HG03064 (cell line): ENCODE data around the gene DNAH17.
A peak's percentile ranks its signal among the peaks of the same experiment; 100 is the strongest.
"Not testable (repeated sequence)": the region's sequence is repeated elsewhere in the genome, so short reads cannot be mapped to it uniquely, and the experiment has no call there.

Experiments used
- ATAC-seq: cut with Tn5 transposase; IDR thresholded peaks from one replicate; pipeline ENCODE4 v1.9.1; 2021; ENCODE audit warnings: low read depth; ENCODE audit not compliant: unreplicated experiment

DNAH17 gene

GRCh38 chr17:78484271-78485246 is 92.6 kb downstream of the DNAH17 start:
- ATAC-seq = no peak

GRCh38 chr17:78479369-78479768 is 97.8 kb downstream of the DNAH17 start:
- ATAC-seq = no peak

DNA sequence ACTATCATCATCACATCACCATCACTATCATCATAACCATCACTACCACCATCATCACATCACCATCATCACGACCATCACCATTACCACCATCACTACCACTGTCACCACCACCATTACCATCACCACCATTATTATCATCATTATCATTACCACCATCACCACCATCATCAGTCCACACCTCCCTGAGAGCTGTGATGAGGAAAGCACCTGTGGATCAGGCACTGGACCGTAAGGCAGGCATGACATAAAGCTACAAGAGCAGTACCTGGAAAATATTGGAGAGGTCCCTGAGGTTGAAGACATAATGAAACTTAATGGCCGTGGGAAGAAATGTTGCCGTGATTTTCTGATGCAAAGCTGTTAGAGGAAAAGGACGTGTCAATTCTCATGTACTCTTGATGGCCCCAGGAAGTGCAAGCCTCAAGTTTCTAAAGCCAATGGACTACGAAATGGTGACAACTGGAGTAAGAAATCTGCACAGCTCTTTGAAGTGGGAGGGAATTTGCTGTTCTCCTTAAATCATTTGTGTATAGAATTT is 98.4 kb downstream of the DNAH17 start:
- no peak for ATAC-seq

DNA sequence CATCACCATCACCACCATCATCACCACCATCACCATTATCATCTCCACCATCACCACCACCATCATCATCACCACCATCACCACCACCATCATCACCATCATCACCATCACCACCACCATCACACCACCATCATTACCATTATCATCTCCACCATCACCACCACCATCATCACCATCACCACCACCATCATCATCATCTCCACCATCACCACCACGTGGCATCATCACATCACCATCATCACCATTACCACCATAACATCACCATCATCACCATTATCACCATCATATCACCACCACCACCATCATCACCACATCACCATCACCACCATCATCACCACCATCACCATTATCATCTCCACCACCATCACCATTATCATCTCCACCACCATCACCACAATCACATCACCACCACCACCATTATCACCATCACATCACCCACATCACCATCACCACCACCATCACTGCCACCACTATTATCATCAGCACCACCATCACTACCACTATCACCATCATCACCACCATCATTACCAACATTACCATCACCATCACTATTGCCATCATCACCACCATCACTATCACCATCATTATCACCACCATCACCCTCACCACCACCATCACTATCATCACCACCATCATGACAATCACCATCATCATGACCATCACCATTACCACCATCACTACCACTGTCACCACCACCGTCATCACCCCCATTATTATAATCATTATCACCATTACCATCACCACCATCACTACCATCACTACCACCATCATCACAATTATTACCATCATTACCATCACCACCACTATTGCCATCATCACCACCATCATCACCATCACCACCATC is 99.1 kb downstream of the DNAH17 start:
- no peak for ATAC-seq

DNA sequence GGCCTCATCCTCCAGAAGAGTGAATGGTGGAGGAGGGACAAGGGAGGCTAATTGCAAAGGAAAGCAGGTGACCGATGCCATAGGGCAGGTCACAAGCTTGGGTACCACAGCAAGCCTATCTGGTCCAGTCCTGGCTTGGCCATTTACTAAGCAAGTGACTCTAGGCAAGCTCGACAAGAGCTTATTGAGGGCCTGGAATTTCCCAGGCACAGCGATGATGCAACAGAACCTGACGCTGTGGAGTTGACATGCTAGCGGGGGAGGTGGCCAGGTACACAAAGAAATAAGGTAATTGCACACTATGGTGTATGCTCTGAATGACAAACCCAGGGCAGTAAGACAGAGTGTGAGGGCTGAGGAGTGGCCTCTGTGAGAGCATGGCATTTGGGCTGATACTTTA is 100.2 kb downstream of the DNAH17 start:
- no peak for ATAC-seq

- ATAC-seq = no peak
Observed at GRCh38 chr17:78476149-78476548, 101.0 kb downstream of the DNAH17 start.

DNA sequence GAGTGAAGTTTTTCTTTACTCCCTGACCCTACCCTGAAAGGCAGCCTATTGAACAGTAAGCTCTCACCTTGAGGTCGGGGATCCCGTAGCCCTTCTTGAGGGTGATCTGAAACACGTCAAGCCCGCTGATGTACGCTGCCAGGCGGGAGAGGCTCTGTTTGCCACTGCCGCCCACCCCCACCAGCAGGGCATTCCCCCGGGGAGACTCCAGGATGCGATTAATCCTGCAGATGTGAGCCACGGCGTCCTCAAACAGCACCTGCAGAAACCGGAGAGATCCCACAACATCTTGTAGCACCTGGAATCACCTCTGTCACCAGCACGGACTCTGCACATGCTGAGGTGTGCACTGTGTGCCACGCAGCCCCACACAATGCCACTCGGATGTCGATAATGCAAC is 102.0 kb downstream of the DNAH17 start:
- no peak for ATAC-seq

DNA sequence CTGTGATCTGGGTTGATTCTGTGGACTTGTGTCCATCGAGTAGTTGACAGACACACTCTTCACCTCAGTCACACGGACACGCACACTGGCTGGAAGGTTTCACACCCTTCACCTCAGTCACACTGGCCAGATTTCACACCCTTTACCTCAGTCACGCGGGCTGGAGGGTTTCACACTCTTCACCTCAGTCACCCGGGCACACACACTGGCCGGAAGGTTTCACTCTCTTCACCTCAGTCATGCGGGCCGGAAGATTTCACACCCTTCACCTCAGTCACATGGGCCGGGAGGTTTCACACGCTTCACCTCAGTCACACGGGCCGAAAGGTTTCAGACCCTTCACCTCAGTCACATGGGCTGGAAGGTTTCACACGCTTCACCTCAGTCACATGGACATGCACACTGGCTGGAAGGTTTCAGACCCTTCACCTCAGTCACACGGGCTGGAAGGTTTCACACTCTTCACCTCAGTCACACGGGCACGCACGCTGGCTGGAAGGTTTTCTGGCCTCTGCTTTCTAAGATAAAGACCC is 102.5 kb downstream of the DNAH17 start:
- ATAC-seq = peak; percentile 60

DNA sequence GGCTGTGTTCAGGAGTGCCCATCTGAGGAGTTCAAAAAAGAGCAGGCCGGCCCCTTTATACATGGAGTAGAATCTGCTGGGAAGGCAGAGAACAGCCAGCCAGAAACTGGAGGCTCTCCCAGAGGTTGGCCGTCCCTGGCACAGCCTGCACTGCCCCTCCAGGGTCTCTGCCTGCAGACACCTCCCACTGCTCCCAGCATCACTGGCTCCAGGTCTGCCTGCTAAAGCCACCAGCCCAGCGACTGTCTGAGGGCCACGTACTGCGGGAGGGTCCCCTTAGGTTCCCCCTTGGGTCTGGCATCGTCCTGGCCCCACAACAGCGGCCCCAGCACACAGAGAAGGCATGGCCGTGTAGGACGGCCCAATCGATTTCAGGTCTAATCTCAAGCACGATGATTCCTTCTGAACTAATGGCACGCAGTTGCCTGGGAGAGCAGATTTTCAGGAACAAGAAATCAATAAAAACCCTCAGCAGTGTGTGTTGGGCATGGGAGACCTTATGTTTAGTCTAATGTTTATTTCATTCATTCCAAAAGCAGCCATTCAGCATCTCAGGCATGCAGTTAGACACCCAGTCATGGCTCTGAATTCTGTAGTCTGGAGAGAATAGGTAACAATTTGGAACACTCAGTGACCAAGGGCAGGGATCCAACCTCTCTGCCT is 103.1 kb downstream of the DNAH17 start:
- ATAC-seq = no peak

DNA sequence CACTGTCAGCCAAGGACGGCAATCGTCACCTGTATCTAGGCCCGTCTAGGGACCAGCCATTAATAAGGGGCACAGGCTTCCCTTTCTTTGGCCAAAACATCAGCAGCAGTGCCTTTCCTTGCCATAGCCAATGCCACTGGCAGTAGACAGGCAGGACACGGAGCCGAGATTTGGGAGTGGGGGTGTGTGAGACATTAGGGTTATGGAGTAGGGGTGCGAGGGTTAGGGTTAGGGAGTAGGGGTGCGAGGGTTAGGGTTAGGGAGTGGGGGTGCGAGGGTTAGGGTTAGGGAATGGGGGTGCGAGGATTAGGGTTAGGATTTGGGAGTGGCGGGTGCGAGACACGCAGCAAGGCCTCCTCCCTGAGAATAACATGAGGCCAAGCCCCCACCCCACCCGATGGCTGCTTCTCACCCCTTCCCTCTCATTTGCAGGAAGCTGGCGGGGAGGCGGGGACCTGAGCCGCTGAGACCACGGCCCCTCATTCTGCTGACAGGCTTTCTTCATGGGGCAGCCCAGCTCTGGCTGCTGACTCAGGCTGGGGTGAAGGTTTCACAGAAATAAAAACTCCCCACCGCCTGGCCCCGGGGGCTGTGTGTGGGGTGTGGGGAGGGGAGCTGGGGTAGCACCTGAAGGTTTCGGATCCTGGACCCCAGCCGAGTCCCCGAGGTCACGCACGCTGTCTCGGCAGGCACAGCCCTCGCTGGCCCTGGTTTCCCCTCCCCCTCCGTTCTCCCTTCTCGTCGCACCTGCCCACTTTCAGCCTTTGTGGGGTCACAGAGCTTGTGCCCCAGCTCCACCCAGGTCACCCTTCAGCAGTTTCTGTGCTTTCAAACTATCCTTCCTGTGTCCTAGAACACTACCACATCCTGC is 104.9 kb downstream of the DNAH17 start:
- no peak for ATAC-seq

DNA sequence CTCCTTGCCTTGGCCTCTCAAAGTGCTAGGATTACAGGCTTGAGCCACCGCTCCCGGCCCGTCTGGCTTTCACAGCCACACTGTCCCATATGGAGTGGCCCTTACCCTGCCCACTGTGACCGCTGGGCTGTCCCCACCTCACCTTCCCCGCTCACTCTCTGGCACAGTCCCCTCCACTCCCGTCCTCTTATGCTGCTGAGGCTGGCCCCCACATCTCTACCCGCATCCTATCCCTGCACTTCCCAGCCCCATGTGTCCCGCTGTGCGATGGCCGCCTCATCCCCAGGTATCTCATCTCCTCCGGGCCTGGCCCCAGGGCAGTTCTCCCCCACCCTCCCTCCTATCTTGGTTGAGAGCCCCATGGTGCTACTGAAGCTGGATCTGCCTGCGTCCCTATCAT is 105.6 kb downstream of the DNAH17 start:
- ATAC-seq = no peak

DNA sequence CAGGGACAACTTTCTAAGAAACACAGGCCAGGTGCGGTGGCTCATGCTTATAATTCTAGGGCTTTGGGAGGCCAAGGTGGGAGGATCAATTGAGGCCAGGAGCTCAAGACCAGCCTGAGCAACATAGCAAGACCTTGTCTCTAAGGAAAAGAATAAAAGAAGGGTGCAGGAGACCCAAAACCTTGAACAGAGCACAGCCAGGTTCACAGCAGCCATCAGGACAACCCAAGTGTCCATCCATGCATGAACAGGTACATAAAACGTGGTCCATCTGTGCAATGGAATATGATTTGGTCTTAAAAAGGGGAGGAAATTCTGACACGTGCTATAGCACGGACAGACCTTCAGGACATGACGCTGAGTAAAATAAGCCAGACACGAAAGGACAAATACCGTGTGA is 107.8 kb downstream of the DNAH17 start:
- ATAC-seq = no peak

DNA sequence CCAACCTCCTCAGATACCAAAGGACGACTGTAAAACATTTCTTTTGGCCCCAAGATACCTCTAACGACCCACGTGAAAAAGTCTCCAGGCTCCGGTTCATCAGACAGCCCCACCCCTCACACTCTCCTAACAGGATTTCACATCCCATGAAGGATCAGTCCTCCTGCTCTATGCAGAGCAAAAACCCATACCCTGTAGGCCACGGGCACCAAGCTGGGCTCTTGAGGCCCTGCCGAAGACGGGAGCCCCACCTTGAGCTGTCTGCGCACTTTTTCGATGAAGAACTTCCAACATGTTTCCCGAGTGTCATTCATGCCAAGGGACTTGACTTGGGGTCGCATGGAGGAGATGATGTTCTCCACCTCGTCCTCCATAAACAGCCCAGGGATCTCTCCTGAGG is 108.8 kb downstream of the DNAH17 start:
- no peak for ATAC-seq

- no peak for ATAC-seq
Observed at GRCh38 chr17:78466786-78467715, 110.1 kb downstream of the DNAH17 start.

- ATAC-seq = not testable (repeated sequence)
Observed at GRCh38 chr17:78466109-78466785, 110.9 kb downstream of the DNAH17 start.

- no peak for ATAC-seq
Observed at GRCh38 chr17:78462148-78462547, 115.0 kb downstream of the DNAH17 start.

DNA sequence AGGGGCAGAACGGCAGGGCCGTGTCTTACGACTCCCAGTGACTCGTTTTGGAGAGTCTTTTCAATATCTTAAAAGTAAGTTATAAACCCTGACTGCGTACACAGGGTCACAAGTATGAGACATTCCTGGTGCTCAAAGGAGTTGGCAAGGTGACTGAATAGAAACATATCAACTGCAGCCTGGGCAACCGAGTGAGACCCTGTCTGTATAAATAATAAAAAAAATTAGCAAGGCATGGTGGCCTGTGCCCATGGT is 115.5 kb downstream of the DNAH17 start:
- no peak for ATAC-seq
